ENCODE data around the gene ZNF407. TPM values are rescaled to one million over a fixed set of nuclear protein-coding genes. Genes with fewer than 3 reads are reported as not detected.

ZNF407 gene
- total and polyA plus RNA-seq, 7 donors, result 2.4 to 10.2 (median 7.9) TPM

DNA sequence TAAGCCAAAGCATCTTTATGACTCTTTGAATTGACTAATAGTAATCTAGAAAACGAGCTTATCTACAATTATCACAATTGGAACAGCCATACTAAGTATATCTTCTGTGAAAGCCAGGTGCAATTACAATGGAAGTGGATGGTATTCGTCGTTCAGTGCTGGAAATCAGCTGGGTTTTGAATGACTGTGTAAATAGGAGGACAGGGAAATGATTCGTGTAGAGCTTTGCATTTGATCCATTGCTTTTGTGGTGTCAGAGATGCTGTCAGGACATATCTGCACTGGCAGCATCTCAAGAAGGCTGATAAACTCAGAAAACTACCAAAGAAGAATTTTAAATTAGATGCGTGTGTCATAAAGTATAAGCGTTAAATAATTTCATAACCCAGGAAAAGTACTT is 187.1 kb downstream of the ZNF407 start:
- H3K36me3 ChIP-seq (ENCODE audit: insufficient read depth in 1 of 2, low read depth in 1 of 2), result peaks cover 0 to 2% of the 10 kb centered on the region in 2 donors
- DNase-seq (no peak), ATAC-seq (no peak)
- H3K4me1 ChIP-seq, result no peaks in the 10 kb centered on the region
- intact Hi-C loops (cut with DNase I), result no loop called here
- H3K27ac ChIP-seq, result no peak overlapping the region
- no peak overlapping the region for H3K4me3 ChIP-seq
- no peaks in the 10 kb centered on the region for H3K27me3 ChIP-seq (ENCODE audit: insufficient read depth in 3 of 3, low read length in 2 of 3)
- WGBS, 3 donors, result 78 to 80% (median 79%) methylated on average over 6 of the region's 6 CpGs
- H3K9me3 ChIP-seq, result no peaks in the 10 kb centered on the region
- TF ChIP-seq, protein P1, sequence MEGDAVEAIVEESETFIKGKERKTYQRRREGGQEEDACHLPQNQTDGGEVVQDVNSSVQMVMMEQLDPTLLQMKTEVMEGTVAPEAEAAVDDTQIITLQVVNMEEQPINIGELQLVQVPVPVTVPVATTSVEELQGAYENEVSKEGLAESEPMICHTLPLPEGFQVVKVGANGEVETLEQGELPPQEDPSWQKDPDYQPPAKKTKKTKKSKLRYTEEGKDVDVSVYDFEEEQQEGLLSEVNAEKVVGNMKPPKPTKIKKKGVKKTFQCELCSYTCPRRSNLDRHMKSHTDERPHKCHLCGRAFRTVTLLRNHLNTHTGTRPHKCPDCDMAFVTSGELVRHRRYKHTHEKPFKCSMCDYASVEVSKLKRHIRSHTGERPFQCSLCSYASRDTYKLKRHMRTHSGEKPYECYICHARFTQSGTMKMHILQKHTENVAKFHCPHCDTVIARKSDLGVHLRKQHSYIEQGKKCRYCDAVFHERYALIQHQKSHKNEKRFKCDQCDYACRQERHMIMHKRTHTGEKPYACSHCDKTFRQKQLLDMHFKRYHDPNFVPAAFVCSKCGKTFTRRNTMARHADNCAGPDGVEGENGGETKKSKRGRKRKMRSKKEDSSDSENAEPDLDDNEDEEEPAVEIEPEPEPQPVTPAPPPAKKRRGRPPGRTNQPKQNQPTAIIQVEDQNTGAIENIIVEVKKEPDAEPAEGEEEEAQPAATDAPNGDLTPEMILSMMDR (IDR thresholded peaks at IDR 0.05), result no peak

DNA sequence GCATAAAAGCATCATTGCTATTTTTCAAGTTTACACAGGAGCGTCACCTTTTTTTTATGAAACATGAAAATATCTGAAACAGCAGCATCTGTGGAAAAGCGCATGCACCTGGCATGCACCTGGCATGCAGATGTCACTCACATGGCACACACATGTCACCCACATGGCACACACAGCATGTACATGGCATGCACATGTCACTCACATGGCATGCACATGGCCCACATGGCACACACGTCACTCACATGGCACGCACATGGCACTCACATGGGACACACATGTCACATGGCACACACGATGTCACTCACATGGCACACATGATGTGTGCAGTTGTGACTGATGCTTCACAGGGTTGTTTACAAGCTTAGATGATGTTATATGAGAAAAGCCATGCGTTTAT is 188.0 kb downstream of the ZNF407 start:
- Histone ChIP-seq H3K4me3 (no peak overlapping the region), H3K27me3 (ENCODE audit: insufficient read depth in 3 of 3, low read length in 2 of 3) (no peaks in the 10 kb centered on the region), H3K4me1 (no peaks in the 10 kb centered on the region), H3K36me3 (ENCODE audit: insufficient read depth in 1 of 2, low read depth in 1 of 2) (peaks cover 0 to 2% of the 10 kb centered on the region in 2 donors), H3K9me3 (no peaks in the 10 kb centered on the region), H3K27ac (no peak overlapping the region)
- DNase-seq (no peak), ATAC-seq (no peak)
- intact Hi-C loops (cut with DNase I), result no loop called here
- TF ChIP-seq, protein P1 (IDR thresholded peaks at IDR 0.05), result no peak
- 92 to 97% (median 94%) methylated on average over 6 of the region's 6 CpGs for WGBS, 3 donors

DNA sequence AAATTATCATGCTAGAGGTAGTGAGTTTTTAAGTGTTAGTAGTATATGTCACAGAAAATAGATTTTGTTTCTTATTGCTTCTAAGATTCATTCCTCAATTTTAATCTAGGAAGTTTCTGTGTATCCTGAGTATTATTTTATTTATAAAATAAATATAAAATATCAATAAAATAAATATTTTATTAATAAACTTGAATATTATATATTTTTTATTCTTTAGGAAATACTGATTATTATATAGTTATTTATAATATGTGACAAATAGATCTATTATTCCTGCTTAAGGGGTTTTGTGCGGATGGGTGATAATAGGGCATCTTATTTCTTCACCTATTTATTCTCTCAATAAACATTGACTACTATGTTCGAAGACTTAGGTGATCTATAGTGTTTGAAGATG is 191.0 kb downstream of the ZNF407 start:
- Histone ChIP-seq H3K4me3 (no peak overlapping the region), H3K4me1 (no peaks in the 10 kb centered on the region), H3K36me3 (ENCODE audit: insufficient read depth in 1 of 2, low read depth in 1 of 2) (no peaks in the 10 kb centered on the region), H3K27ac (no peak overlapping the region), H3K27me3 (ENCODE audit: insufficient read depth in 3 of 3, low read length in 2 of 3) (no peaks in the 10 kb centered on the region), H3K9me3 (no peaks in the 10 kb centered on the region)
- intact Hi-C loops (cut with DNase I), result no loop called here
- TF ChIP-seq, protein P1 (IDR thresholded peaks at IDR 0.05), result no peak
- 47 to 74% (median 50%) methylated on average over 2 of the region's 2 CpGs for whole genome bisulfite sequencing, 3 donors
- ATAC-seq, result no peak
- no peak for DNase-seq

DNA sequence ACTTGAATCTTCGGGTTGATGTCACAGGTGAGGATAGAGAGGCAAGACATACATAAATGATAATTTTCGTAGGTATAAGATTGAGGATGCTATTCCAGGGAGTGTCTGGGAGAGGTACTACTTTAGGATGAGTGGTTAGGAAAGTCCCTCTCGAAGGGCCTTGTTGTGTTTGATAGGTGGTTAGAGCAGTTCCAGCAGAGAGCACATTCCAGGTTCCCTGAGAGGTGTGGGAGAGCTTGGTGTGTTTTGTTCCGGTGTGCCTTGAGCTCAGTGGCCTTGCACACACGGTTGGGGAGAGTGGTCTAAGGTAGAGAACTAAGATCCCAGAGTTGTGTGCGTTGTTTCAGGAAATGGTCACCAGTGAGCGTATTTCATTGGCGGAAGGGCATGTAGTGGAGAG is 191.4 kb downstream of the ZNF407 start:
- DNase-seq, result no peak
- Histone ChIP-seq H3K27ac (no peak overlapping the region), H3K36me3 (ENCODE audit: insufficient read depth in 1 of 2, low read depth in 1 of 2) (no peaks in the 10 kb centered on the region), H3K4me1 (no peaks in the 10 kb centered on the region), H3K4me3 (no peak overlapping the region), H3K9me3 (no peaks in the 10 kb centered on the region), H3K27me3 (ENCODE audit: insufficient read depth in 3 of 3, low read length in 2 of 3) (no peaks in the 10 kb centered on the region)
- TF ChIP-seq, protein P1 (IDR thresholded peaks at IDR 0.05), result no peak
- 95 to 96% (median 95%) methylated on average over 8 of the region's 8 CpGs for WGBS, 3 donors
- intact Hi-C loops (cut with DNase I), result no loop called here
- ATAC-seq, result no peak

DNA sequence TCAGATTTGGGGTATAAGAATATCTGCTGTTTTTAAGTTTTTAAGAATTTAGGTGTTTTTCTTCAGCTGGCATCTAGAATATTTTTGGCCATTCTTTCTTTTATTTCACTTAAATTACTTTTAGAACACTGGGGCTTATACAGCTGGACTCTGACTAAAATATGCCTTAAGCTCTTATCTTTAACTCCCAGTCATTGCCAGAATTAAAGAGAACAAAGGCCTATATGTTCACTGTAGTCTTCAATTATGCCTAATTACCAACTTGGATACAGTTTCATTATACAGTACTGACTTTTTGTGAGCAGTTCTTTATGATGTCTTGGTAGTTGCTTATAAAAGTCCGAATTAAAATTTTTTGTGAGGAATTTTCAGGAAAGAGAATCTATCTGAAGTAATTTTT is 192.8 kb downstream of the ZNF407 start:
- ATAC-seq (no peak), DNase-seq (no peak)
- Histone ChIP-seq H3K4me1 (no peaks in the 10 kb centered on the region), H3K27ac (no peak overlapping the region), H3K27me3 (ENCODE audit: insufficient read depth in 3 of 3, low read length in 2 of 3) (no peaks in the 10 kb centered on the region), H3K36me3 (ENCODE audit: insufficient read depth in 1 of 2, low read depth in 1 of 2) (no peaks in the 10 kb centered on the region), H3K9me3 (no peaks in the 10 kb centered on the region), H3K4me3 (no peak overlapping the region)
- TF ChIP-seq, protein P1 (IDR thresholded peaks at IDR 0.05), result no peak
- 95 to 98% (median 97%) methylated on average over 1 of the region's 1 CpG for WGBS, 3 donors
- intact Hi-C loops (cut with DNase I), result no loop called here

All from psoas muscle (tissue), 8 donors.